GM19438 (cell line): Measurements from ENCODE around the gene CYB561A3.

ENCODE experiments used
- ATAC-seq: cut with Tn5 transposase; IDR thresholded peaks from one replicate; pipeline ENCODE4 v1.9.1; 2021; ENCODE audit warnings: low read depth; ENCODE audit not compliant: unreplicated experiment

The CYB561A3 gene

GRCh38 chr11:61369372-61370348, 8.0 kb upstream of the CYB561A3 start:
- no peak for ATAC-seq

- no peak for ATAC-seq
These were observed 7.0 kb upstream of the CYB561A3 start for GRCh38 chr11:61368646-61369045.

GRCh38 chr11:61367406-61367805, 5.7 kb upstream of the CYB561A3 start:
- no peak for ATAC-seq

- ATAC-seq = no peak
These were observed 2.5 kb upstream of the CYB561A3 start for GRCh38 chr11:61364012-61364675.

GRCh38 chr11:61362542-61362875, 827 bp upstream of the CYB561A3 start:
- ATAC-seq = no peak

- ATAC-seq = no peak
These were observed 393 bp downstream of the CYB561A3 start for GRCh38 chr11:61361237-61361740.

- ATAC-seq = no peak
These were observed 2.2 kb downstream of the CYB561A3 start for GRCh38 chr11:61359516-61359915.

GRCh38 chr11:61358566-61358965, 3.1 kb downstream of the CYB561A3 start:
- no peak for ATAC-seq

GRCh38 chr11:61357894-61358239, 3.8 kb downstream of the CYB561A3 start:
- ATAC-seq = no peak

GRCh38 chr11:61357233-61357893, 4.3 kb downstream of the CYB561A3 start:
- ATAC-seq = peak; percentile 35

GRCh38 chr11:61356706-61357105, 5.0 kb downstream of the CYB561A3 start:
- ATAC-seq = no peak

GRCh38 chr11:61354208-61354607, 7.5 kb downstream of the CYB561A3 start:
- ATAC-seq = no peak

- ATAC-seq = no peak
These were observed 8.3 kb downstream of the CYB561A3 start for GRCh38 chr11:61353131-61354067.

GRCh38 chr11:61352038-61352437, 9.6 kb downstream of the CYB561A3 start:
- ATAC-seq = no peak

- no peak for ATAC-seq
These were observed 10.9 kb downstream of the CYB561A3 start for GRCh38 chr11:61350803-61351202.

GRCh38 chr11:61350336-61350735, 11.3 kb downstream of the CYB561A3 start:
- ATAC-seq = no peak

- no peak for ATAC-seq
These were observed 11.8 kb downstream of the CYB561A3 start for GRCh38 chr11:61349916-61350315.

- ATAC-seq = no peak
These were observed 12.4 kb downstream of the CYB561A3 start for GRCh38 chr11:61349189-61349751.

- no peak for ATAC-seq
These were observed 13.7 kb downstream of the CYB561A3 start for GRCh38 chr11:61347916-61348461.
